ENCODE data around the gene SRRM1. TPM values are rescaled to one million over a fixed set of nuclear protein-coding genes. Genes with fewer than 3 reads are reported as not detected.
"Not testable (repeated sequence)": the region's sequence is repeated elsewhere in the genome, so short reads cannot be mapped to it uniquely, and the experiment has no call there.

Gene SRRM1
- total RNA-seq, 1 donor, result 50.7 TPM

DNA sequence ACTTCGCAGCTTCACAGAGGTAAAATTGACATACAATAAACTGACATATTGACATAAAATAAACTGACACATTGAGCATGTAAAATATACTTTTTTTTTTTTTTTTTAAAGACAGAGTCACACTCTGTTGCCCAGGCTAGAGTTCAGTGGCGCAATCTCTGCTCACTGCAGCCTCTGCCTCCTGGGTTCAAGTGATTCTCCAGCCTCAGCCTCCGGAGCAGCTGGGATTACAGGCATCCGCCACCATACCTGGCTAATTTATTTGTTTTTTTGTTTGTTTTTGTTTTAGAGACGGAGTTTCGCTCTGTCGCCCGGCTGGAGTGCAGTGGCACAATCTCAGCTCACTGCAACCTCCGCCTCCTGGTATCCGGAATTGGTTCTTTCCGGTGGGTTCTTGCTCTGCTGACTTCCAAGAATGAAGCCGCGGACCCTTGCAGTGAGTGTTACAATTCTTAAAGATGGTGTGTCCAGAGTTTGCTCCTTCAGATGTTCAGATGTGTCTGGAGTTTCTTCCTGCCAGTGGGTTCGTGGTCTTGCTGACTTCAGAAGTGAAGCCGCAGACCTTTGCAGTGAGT lies 53.7 kb downstream of the SRRM1 start:
- Histone ChIP-seq H3K36me3 (ENCODE audit: insufficient read depth, low read length) (no peaks in the 10 kb centered on the region), H4K20me1 (ENCODE audit: insufficient read depth, low read length) (no peaks in the 10 kb centered on the region), H2AFZ (ENCODE audit: low read length) (no peak overlapping the region), H3K4me2 (ENCODE audit: insufficient read depth, low read length) (no peak overlapping the region), H3K79me2 (ENCODE audit: insufficient read depth, low read length) (no peaks in the 10 kb centered on the region), H3K4me1 (ENCODE audit: insufficient read depth, low read length) (peaks cover 8% of the 10 kb centered on the region), H3K27ac (ENCODE audit: low read depth, low read length) (no peak overlapping the region), H3K9me3 (ENCODE audit: low read depth, low read length) (no peaks in the 10 kb centered on the region), H3K27me3 (ENCODE audit: insufficient read depth, low read length) (no peaks in the 10 kb centered on the region), H3K4me3 (ENCODE audit: insufficient read depth, low read length) (no peak overlapping the region)
- TF ChIP-seq, protein P1, sequence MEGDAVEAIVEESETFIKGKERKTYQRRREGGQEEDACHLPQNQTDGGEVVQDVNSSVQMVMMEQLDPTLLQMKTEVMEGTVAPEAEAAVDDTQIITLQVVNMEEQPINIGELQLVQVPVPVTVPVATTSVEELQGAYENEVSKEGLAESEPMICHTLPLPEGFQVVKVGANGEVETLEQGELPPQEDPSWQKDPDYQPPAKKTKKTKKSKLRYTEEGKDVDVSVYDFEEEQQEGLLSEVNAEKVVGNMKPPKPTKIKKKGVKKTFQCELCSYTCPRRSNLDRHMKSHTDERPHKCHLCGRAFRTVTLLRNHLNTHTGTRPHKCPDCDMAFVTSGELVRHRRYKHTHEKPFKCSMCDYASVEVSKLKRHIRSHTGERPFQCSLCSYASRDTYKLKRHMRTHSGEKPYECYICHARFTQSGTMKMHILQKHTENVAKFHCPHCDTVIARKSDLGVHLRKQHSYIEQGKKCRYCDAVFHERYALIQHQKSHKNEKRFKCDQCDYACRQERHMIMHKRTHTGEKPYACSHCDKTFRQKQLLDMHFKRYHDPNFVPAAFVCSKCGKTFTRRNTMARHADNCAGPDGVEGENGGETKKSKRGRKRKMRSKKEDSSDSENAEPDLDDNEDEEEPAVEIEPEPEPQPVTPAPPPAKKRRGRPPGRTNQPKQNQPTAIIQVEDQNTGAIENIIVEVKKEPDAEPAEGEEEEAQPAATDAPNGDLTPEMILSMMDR (IDR thresholded peaks at IDR 0.05; ENCODE audit: extremely low read depth, low read depth, low read length), result no peak
- no peak for DNase-seq (ENCODE audit: insufficient read length, low spot score, missing footprints)

GRCh38 chr1:24697453-24698001 lies 54.4 kb downstream of the SRRM1 start:
- DNase-seq (ENCODE audit: insufficient read length, low spot score, missing footprints), result not testable (repeated sequence)

GRCh38 chr1:24698326-24698725 lies 55.2 kb downstream of the SRRM1 start:
- not testable (repeated sequence) for H3K4me3 ChIP-seq (ENCODE audit: insufficient read depth, low read length); DNase-seq (ENCODE audit: insufficient read length, low spot score, missing footprints); H4K20me1 ChIP-seq (ENCODE audit: insufficient read depth, low read length); H3K4me2 ChIP-seq (ENCODE audit: insufficient read depth, low read length); H3K79me2 ChIP-seq (ENCODE audit: insufficient read depth, low read length); H3K36me3 ChIP-seq (ENCODE audit: insufficient read depth, low read length); H3K9me3 ChIP-seq (ENCODE audit: low read depth, low read length); H3K27ac ChIP-seq (ENCODE audit: low read depth, low read length); H3K4me1 ChIP-seq (ENCODE audit: insufficient read depth, low read length); H2AFZ ChIP-seq (ENCODE audit: low read length); H3K27me3 ChIP-seq (ENCODE audit: insufficient read depth, low read length)

More at GRCh38 chr1:24697453-24698001, 54.4 kb downstream of the SRRM1 start:
- not testable (repeated sequence) for H4K20me1 ChIP-seq (ENCODE audit: insufficient read depth, low read length); H3K4me1 ChIP-seq (ENCODE audit: insufficient read depth, low read length); H3K9me3 ChIP-seq (ENCODE audit: low read depth, low read length); H3K79me2 ChIP-seq (ENCODE audit: insufficient read depth, low read length); H3K4me2 ChIP-seq (ENCODE audit: insufficient read depth, low read length); H3K4me3 ChIP-seq (ENCODE audit: insufficient read depth, low read length); H3K36me3 ChIP-seq (ENCODE audit: insufficient read depth, low read length); H3K27me3 ChIP-seq (ENCODE audit: insufficient read depth, low read length); H3K27ac ChIP-seq (ENCODE audit: low read depth, low read length); H2AFZ ChIP-seq (ENCODE audit: low read length)

DNA sequence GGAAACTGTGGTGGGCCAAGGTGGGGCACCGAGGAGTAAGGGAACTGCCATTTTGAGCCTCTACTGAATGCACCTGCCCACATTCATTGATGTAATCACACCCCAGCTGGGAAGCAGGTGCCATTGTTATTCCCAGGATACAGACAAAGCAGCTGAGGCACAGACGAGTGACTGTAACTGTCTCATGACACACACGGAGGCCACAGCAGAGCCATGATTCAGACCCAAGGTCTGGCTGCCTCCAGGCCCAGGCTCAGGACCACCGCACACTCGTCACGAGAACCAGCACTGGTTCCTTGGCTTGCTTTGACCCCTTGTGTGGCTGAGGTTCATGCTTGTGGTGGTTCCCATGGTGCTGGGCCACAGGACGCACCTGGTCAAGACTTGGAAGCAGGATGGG lies 56.5 kb downstream of the SRRM1 start:
- Histone ChIP-seq H3K4me2 (ENCODE audit: insufficient read depth, low read length) (no peak overlapping the region), H3K27ac (ENCODE audit: low read depth, low read length) (no peak overlapping the region), H3K4me3 (ENCODE audit: insufficient read depth, low read length) (no peak overlapping the region), H2AFZ (ENCODE audit: low read length) (no peak overlapping the region), H3K9me3 (ENCODE audit: low read depth, low read length) (no peaks in the 10 kb centered on the region), H3K79me2 (ENCODE audit: insufficient read depth, low read length) (no peaks in the 10 kb centered on the region), H4K20me1 (ENCODE audit: insufficient read depth, low read length) (no peaks in the 10 kb centered on the region), H3K36me3 (ENCODE audit: insufficient read depth, low read length) (no peaks in the 10 kb centered on the region), H3K4me1 (ENCODE audit: insufficient read depth, low read length) (peaks cover 4% of the 10 kb centered on the region), H3K27me3 (ENCODE audit: insufficient read depth, low read length) (no peaks in the 10 kb centered on the region)
- DNase-seq (ENCODE audit: insufficient read length, low spot score, missing footprints), result no peak
- TF ChIP-seq, protein P1 (IDR thresholded peaks at IDR 0.05; ENCODE audit: extremely low read depth, low read depth, low read length), result no peak

- no peak for DNase-seq (ENCODE audit: insufficient read length, low spot score, missing footprints)
Measured at GRCh38 chr1:24702511-24703293, 59.6 kb downstream of the SRRM1 start.

More at GRCh38 chr1:24702511-24703293, 59.6 kb downstream of the SRRM1 start:
- no peak overlapping the region for H2AFZ ChIP-seq (ENCODE audit: low read length)
- H4K20me1 ChIP-seq (ENCODE audit: insufficient read depth, low read length), result no peaks in the 10 kb centered on the region
- no peaks in the 10 kb centered on the region for H3K79me2 ChIP-seq (ENCODE audit: insufficient read depth, low read length)
- no peak overlapping the region for H3K4me3 ChIP-seq (ENCODE audit: insufficient read depth, low read length)
- no peak overlapping the region for H3K27ac ChIP-seq (ENCODE audit: low read depth, low read length)
- no peaks in the 10 kb centered on the region for H3K36me3 ChIP-seq (ENCODE audit: insufficient read depth, low read length)
- H3K27me3 ChIP-seq (ENCODE audit: insufficient read depth, low read length), result no peaks in the 10 kb centered on the region
- no peaks in the 10 kb centered on the region for H3K9me3 ChIP-seq (ENCODE audit: low read depth, low read length)
- peaks cover 31% of the 10 kb centered on the region for H3K4me1 ChIP-seq (ENCODE audit: insufficient read depth, low read length)
- no peak overlapping the region for H3K4me2 ChIP-seq (ENCODE audit: insufficient read depth, low read length)
- TF ChIP-seq, protein P1 (IDR thresholded peaks at IDR 0.05; ENCODE audit: extremely low read depth, low read depth, low read length), result no peak

Data from osteoblast (primary cell).